WTC11 (cell line): ENCODE measurements around the gene CBX6. TPM values are rescaled to one million over a fixed set of nuclear protein-coding genes. Genes with fewer than 3 reads are reported as not detected.

Source experiments
- ATAC-seq: fragments of 200-7000 bp; cut with Tn5 transposase; 2 replicates; pipeline ENCODE4 v1.10.0; 2021; ENCODE audit warnings: mild to moderate bottlenecking, moderate library complexity
- CTCF ChIA-PET: fragments of 300-600 bp; sonication (Branson Sonifier 250); formaldehyde crosslinking; loops from one replicate; lab custom pipeline; 2021; ENCODE audit warnings: antibody characterized with exemption; lab: Charles Lee
- POLR2A ChIA-PET: fragments of 350-600 bp; sonication (Branson Sonifier 250); formaldehyde crosslinking; loops from one replicate; lab custom pipeline; 2021; ENCODE audit warnings: antibody characterized with exemption; lab: Charles Lee
- DNase-seq: peaks from one replicate; pipeline ENCODE4 v3.0.0; 2021; ENCODE audit warnings: low spot score
- H3K27ac Mint-ChIP-seq: 2 replicates; pipeline ENCODE4 v1.8.0; 2021; ENCODE audit warnings: mixed read lengths
- H3K27me3 Mint-ChIP-seq: 2 replicates; pipeline ENCODE4 v1.8.0; 2021; ENCODE audit warnings: low read depth, mild to moderate bottlenecking, moderate library complexity, mixed read lengths
- H3K36me3 Mint-ChIP-seq: 2 replicates; pipeline ENCODE4 v1.8.0; 2021; ENCODE audit warnings: mixed read lengths
- H3K4me1 Mint-ChIP-seq: 2 replicates; pipeline ENCODE4 v1.8.0; 2022; ENCODE audit warnings: mixed read lengths
- H3K4me3 Mint-ChIP-seq: 2 replicates; pipeline ENCODE4 v1.8.0; 2021; ENCODE audit warnings: mild to moderate bottlenecking, moderate library complexity, mixed read lengths
- H3K9me3 Mint-ChIP-seq: 2 replicates; pipeline ENCODE4 v1.8.0; 2021; ENCODE audit warnings: mixed read lengths
- CREB1 ChIP-seq: sonication (generic); formaldehyde crosslinking; IDR thresholded peaks from 2 replicates; pipeline ENCODE4 v1.8.0; 2023; ENCODE audit warnings: mild to moderate bottlenecking, missing genetic modification reagents
- CREM ChIP-seq: sonication (generic); formaldehyde crosslinking; IDR thresholded peaks from 2 replicates; pipeline ENCODE4 v1.8.1; 2022; ENCODE audit warnings: mild to moderate bottlenecking, missing genetic modification reagents, moderate library complexity
- FOXK1 ChIP-seq: sonication (generic); formaldehyde crosslinking; IDR thresholded peaks from 2 replicates; pipeline ENCODE4 v1.8.0; 2022; ENCODE audit warnings: mild to moderate bottlenecking, moderate library complexity, missing genetic modification reagents
- GABPB1 ChIP-seq: sonication (generic); formaldehyde crosslinking; IDR thresholded peaks from 2 replicates; pipeline ENCODE4 v1.8.1; 2023; ENCODE audit warnings: mild to moderate bottlenecking, missing genetic modification reagents
- GRHL2 ChIP-seq: fragments of 250-450 bp; sonication (Bioruptor Pico); IDR thresholded peaks from 2 replicates; pipeline ENCODE4 v1.8.0; 2022; ENCODE audit warnings: mild to moderate bottlenecking, moderate library complexity; ENCODE audit not compliant: insufficient replicate concordance, severe bottlenecking
- IRF2 ChIP-seq: sonication (generic); formaldehyde crosslinking; IDR thresholded peaks from 2 replicates; pipeline ENCODE4 v1.8.0; 2022; ENCODE audit warnings: low read depth, missing genetic modification reagents, borderline replicate concordance
- PRRX2 ChIP-seq: fragments of 250-450 bp; sonication (Bioruptor Pico); IDR thresholded peaks from 2 replicates; pipeline ENCODE4 v1.8.0; 2021; ENCODE audit warnings: mild to moderate bottlenecking
- TCF7 ChIP-seq: sonication (generic); formaldehyde crosslinking; IDR thresholded peaks from 2 replicates; pipeline ENCODE4 v1.8.0; 2022; ENCODE audit warnings: mild to moderate bottlenecking, low read depth, missing genetic modification reagents, moderate library complexity
- TEAD1 ChIP-seq: sonication (generic); formaldehyde crosslinking; IDR thresholded peaks from 2 replicates; pipeline ENCODE4 v1.8.0; 2022; ENCODE audit warnings: mild to moderate bottlenecking, missing genetic modification reagents
- TEAD4 ChIP-seq: sonication (generic); formaldehyde crosslinking; IDR thresholded peaks from 2 replicates; pipeline ENCODE4 v1.8.0; 2022; ENCODE audit warnings: mild to moderate bottlenecking, missing genetic modification reagents
- ZNF416 ChIP-seq: fragments of 250-450 bp; sonication (Bioruptor Pico); IDR thresholded peaks from 2 replicates; pipeline ENCODE4 v1.9.0; 2021; ENCODE audit warnings: mild to moderate bottlenecking, inconsistent platforms
- total RNA-seq: library from RNA; stranded (reverse); gene quantifications from 3 replicates; pipeline ENCODE4 v1.2.3, GENCODE V29; 2021
- TF ChIP-seq, protein P1 (sequence below): sonication (generic); formaldehyde crosslinking; IDR thresholded peaks from 2 replicates; pipeline ENCODE4 v1.8.0; 2022; ENCODE audit warnings: mild to moderate bottlenecking, missing genetic modification reagents
- TF ChIP-seq, protein P2 (sequence below): fragments of 250-450 bp; sonication (Bioruptor Pico); IDR thresholded peaks from 2 replicates; pipeline ENCODE4 v2.1.2; 2022; ENCODE audit warnings: mild to moderate bottlenecking, moderate library complexity
- TF ChIP-seq, protein P3 (sequence below): sonication (generic); formaldehyde crosslinking; IDR thresholded peaks from 2 replicates; pipeline ENCODE4 v1.8.1; 2023; ENCODE audit warnings: mild to moderate bottlenecking, missing genetic modification reagents, borderline replicate concordance
- TF ChIP-seq, protein P4 (sequence below): sonication (generic); formaldehyde crosslinking; IDR thresholded peaks from 2 replicates; pipeline ENCODE4 v1.8.0; 2022; ENCODE audit warnings: missing genetic modification reagents
- TF ChIP-seq, protein P5 (sequence below): sonication (generic); formaldehyde crosslinking; IDR thresholded peaks from 2 replicates; pipeline ENCODE4 v1.8.0; 2022; ENCODE audit warnings: mild to moderate bottlenecking, missing genetic modification reagents
- TF ChIP-seq, protein P6 (sequence below): sonication (generic); formaldehyde crosslinking; conservative IDR thresholded peaks from 2 replicates; pipeline ENCODE4 v1.8.1; 2023; ENCODE audit warnings: mild to moderate bottlenecking, low read depth, missing genetic modification reagents, moderate library complexity
- TF ChIP-seq, protein P7 (sequence below): sonication (generic); formaldehyde crosslinking; IDR thresholded peaks from 2 replicates; pipeline ENCODE4 v1.8.0; 2023; ENCODE audit warnings: mild to moderate bottlenecking, missing genetic modification reagents

The CBX6 gene
- total RNA-seq, 1 experiment from 2014 or later, result 27.0 TPM

DNA sequence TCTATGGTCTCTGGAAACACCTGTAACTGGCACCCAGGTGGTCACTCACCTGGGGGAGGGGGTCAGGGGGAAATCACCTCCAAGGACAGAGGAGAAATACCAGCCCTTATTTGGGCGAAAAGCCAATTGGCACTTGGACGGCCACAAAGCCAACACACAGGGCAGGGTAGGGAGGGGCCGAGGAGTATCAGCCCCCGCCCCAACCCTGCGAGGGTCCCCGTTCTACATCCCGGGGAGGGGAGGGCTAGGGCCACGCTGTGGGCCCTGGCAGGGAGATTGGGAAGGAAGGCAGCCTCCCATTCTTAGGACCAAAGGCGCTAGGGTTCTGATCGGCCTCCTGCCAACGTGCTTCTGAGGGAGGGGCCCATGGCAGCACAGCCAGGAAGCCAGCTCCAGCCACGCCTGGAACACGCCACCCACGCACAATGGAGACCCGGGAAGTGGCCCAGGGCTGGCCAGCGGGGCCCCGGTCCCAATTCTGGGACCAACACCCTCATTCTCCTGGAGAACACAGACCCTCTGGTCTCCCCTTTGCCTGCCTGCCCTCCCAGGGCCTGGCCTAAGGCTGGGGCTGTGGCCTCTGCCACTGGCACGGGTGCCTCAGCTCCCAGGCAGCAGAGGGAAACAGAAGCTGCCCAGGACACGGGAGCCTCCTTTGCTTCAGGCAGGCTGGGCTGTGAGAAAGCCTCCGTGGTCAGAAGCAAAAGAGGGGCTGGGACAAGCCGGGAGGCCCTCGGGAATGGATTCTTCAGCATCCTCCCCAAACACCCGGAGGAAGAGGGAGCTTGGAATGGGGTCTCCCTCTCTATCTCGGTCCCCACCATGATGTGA is 7.4 kb downstream of the CBX6 start (continued):
- TF ChIP-seq, protein P1, sequence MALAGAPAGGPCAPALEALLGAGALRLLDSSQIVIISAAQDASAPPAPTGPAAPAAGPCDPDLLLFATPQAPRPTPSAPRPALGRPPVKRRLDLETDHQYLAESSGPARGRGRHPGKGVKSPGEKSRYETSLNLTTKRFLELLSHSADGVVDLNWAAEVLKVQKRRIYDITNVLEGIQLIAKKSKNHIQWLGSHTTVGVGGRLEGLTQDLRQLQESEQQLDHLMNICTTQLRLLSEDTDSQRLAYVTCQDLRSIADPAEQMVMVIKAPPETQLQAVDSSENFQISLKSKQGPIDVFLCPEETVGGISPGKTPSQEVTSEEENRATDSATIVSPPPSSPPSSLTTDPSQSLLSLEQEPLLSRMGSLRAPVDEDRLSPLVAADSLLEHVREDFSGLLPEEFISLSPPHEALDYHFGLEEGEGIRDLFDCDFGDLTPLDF, result no peak
- no peak for TF ChIP-seq GRHL2 (CRISPR knock-in tag)
- TF ChIP-seq CREM, result no peak
- TF ChIP-seq PRRX2 (CRISPR knock-in tag), result no peak
- no peak for TF ChIP-seq TCF7 (CRISPR knock-in tag)
- no peak for TF ChIP-seq IRF2 (CRISPR knock-in tag)
- TF ChIP-seq, protein P2, sequence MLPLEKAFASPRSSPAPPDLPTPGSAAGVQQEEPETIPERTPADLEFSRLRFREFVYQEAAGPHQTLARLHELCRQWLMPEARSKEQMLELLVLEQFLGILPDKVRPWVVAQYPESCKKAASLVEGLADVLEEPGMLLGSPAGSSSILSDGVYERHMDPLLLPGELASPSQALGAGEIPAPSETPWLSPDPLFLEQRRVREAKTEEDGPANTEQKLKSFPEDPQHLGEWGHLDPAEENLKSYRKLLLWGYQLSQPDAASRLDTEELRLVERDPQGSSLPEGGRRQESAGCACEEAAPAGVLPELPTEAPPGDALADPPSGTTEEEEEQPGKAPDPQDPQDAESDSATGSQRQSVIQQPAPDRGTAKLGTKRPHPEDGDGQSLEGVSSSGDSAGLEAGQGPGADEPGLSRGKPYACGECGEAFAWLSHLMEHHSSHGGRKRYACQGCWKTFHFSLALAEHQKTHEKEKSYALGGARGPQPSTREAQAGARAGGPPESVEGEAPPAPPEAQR (CRISPR knock-in tag), result no peak

DNA sequence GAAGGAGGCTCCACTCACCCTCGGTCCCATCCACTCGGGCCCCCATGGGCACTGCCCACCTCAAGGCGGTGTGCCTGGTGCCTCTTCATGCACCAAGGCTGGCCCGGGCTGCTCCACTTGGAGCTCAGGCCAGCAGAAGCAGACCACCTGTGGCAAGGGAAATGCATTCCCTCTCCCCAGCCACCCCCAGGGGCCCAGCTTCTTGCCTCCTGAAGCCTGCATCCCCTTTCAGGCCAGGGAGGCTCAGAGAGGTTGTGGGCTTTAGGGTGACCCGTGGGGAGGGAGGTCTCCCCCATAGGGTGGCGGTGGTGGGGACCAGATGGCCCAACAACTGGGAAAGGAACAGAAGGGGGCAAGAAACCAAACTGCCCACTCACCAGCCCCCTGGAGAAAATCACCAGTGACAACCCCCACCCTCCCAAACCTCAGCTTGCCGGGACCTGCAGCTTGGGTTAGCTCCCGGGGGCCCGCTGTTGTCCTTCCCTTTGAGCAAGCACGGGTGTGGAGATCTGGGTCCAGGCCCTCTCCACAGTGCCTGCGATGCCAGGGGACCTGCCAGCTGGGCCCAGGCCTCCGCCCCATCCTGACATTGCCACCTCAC is 8.4 kb downstream of the CBX6 start:
- ATAC-seq (no peak), DNase-seq (no peak)
- POLR2A ChIA-PET, result interaction anchor here (1.1 kb wide), 1 partner anchor 10 kb away, joined by 3 read pairs; no protein-coding TSS in a partner anchor
- CTCF ChIA-PET, result interaction anchor here (0.5 to 7.5 kb wide), 3 partner anchors 88 to 151 kb away, joined by 3 to 83 read pairs (median 4); no protein-coding TSS in a partner anchor
- H3K4me3 Mint-ChIP-seq, result no peak overlapping the region
- H3K27ac Mint-ChIP-seq, result no peak overlapping the region
- no peaks in the 10 kb centered on the region for H3K9me3 Mint-ChIP-seq
- peaks cover 32% of the 10 kb centered on the region for H3K4me1 Mint-ChIP-seq
- H3K27me3 Mint-ChIP-seq, result no peaks in the 10 kb centered on the region
- peaks cover 4% of the 10 kb centered on the region; the same call in 1 of the 2 replicates for H3K36me3 Mint-ChIP-seq
- TF ChIP-seq TEAD1 (CRISPR knock-in tag) (no peak), CREB1 (CRISPR knock-in tag) (no peak), GRHL2 (CRISPR knock-in tag) (no peak), TEAD4 (CRISPR knock-in tag) (no peak), ZNF416 (no peak), FOXK1 (CRISPR knock-in tag) (no peak), GABPB1 (no peak)
- TF ChIP-seq, protein P3, sequence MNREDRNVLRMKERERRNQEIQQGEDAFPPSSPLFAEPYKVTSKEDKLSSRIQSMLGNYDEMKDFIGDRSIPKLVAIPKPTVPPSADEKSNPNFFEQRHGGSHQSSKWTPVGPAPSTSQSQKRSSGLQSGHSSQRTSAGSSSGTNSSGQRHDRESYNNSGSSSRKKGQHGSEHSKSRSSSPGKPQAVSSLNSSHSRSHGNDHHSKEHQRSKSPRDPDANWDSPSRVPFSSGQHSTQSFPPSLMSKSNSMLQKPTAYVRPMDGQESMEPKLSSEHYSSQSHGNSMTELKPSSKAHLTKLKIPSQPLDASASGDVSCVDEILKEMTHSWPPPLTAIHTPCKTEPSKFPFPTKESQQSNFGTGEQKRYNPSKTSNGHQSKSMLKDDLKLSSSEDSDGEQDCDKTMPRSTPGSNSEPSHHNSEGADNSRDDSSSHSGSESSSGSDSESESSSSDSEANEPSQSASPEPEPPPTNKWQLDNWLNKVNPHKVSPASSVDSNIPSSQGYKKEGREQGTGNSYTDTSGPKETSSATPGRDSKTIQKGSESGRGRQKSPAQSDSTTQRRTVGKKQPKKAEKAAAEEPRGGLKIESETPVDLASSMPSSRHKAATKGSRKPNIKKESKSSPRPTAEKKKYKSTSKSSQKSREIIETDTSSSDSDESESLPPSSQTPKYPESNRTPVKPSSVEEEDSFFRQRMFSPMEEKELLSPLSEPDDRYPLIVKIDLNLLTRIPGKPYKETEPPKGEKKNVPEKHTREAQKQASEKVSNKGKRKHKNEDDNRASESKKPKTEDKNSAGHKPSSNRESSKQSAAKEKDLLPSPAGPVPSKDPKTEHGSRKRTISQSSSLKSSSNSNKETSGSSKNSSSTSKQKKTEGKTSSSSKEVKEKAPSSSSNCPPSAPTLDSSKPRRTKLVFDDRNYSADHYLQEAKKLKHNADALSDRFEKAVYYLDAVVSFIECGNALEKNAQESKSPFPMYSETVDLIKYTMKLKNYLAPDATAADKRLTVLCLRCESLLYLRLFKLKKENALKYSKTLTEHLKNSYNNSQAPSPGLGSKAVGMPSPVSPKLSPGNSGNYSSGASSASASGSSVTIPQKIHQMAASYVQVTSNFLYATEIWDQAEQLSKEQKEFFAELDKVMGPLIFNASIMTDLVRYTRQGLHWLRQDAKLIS (CRISPR knock-in tag), result no peak
- TF ChIP-seq, protein P4, sequence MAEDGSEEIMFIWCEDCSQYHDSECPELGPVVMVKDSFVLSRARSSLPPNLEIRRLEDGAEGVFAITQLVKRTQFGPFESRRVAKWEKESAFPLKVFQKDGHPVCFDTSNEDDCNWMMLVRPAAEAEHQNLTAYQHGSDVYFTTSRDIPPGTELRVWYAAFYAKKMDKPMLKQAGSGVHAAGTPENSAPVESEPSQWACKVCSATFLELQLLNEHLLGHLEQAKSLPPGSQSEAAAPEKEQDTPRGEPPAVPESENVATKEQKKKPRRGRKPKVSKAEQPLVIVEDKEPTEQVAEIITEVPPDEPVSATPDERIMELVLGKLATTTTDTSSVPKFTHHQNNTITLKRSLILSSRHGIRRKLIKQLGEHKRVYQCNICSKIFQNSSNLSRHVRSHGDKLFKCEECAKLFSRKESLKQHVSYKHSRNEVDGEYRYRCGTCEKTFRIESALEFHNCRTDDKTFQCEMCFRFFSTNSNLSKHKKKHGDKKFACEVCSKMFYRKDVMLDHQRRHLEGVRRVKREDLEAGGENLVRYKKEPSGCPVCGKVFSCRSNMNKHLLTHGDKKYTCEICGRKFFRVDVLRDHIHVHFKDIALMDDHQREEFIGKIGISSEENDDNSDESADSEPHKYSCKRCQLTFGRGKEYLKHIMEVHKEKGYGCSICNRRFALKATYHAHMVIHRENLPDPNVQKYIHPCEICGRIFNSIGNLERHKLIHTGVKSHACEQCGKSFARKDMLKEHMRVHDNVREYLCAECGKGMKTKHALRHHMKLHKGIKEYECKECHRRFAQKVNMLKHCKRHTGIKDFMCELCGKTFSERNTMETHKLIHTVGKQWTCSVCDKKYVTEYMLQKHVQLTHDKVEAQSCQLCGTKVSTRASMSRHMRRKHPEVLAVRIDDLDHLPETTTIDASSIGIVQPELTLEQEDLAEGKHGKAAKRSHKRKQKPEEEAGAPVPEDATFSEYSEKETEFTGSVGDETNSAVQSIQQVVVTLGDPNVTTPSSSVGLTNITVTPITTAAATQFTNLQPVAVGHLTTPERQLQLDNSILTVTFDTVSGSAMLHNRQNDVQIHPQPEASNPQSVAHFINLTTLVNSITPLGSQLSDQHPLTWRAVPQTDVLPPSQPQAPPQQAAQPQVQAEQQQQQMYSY (CRISPR knock-in tag), result no peak
- TF ChIP-seq, protein P5, sequence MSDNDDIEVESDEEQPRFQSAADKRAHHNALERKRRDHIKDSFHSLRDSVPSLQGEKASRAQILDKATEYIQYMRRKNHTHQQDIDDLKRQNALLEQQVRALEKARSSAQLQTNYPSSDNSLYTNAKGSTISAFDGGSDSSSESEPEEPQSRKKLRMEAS (CRISPR knock-in tag), result no peak
- TF ChIP-seq, protein P6, sequence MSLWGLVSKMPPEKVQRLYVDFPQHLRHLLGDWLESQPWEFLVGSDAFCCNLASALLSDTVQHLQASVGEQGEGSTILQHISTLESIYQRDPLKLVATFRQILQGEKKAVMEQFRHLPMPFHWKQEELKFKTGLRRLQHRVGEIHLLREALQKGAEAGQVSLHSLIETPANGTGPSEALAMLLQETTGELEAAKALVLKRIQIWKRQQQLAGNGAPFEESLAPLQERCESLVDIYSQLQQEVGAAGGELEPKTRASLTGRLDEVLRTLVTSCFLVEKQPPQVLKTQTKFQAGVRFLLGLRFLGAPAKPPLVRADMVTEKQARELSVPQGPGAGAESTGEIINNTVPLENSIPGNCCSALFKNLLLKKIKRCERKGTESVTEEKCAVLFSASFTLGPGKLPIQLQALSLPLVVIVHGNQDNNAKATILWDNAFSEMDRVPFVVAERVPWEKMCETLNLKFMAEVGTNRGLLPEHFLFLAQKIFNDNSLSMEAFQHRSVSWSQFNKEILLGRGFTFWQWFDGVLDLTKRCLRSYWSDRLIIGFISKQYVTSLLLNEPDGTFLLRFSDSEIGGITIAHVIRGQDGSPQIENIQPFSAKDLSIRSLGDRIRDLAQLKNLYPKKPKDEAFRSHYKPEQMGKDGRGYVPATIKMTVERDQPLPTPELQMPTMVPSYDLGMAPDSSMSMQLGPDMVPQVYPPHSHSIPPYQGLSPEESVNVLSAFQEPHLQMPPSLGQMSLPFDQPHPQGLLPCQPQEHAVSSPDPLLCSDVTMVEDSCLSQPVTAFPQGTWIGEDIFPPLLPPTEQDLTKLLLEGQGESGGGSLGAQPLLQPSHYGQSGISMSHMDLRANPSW (CRISPR knock-in tag), result no peak
- TF ChIP-seq, protein P7, sequence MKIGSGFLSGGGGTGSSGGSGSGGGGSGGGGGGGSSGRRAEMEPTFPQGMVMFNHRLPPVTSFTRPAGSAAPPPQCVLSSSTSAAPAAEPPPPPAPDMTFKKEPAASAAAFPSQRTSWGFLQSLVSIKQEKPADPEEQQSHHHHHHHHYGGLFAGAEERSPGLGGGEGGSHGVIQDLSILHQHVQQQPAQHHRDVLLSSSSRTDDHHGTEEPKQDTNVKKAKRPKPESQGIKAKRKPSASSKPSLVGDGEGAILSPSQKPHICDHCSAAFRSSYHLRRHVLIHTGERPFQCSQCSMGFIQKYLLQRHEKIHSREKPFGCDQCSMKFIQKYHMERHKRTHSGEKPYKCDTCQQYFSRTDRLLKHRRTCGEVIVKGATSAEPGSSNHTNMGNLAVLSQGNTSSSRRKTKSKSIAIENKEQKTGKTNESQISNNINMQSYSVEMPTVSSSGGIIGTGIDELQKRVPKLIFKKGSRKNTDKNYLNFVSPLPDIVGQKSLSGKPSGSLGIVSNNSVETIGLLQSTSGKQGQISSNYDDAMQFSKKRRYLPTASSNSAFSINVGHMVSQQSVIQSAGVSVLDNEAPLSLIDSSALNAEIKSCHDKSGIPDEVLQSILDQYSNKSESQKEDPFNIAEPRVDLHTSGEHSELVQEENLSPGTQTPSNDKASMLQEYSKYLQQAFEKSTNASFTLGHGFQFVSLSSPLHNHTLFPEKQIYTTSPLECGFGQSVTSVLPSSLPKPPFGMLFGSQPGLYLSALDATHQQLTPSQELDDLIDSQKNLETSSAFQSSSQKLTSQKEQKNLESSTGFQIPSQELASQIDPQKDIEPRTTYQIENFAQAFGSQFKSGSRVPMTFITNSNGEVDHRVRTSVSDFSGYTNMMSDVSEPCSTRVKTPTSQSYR, result no peak
